Lower leg skin (tissue), 4 donors: ENCODE data around the gene CACNB2. TPM values are rescaled to one million over a fixed set of nuclear protein-coding genes. Genes with fewer than 3 reads are reported as not detected.

ENCODE experiments used
- DNase-seq, 2 donors: peaks; one replicate each; pipeline ENCODE4 v3.0.0-alpha.2; 2019; ENCODE audit warnings: low spot score in 2 of 2
- H3K4me3 ChIP-seq: fragments of 200-600 bp; sonication (generic); 2 replicates; pipeline ENCODE4 v1.5.1; 2017; ENCODE audit warnings: mild to moderate bottlenecking, low read depth; ENCODE audit not compliant: poor library complexity, severe bottlenecking
- POLR2A ChIP-seq, 2 donors: fragments of 450-650 bp; IDR thresholded peaks; one replicate each; pipeline ENCODE4 v1.6.1; 2016 to 2017; ENCODE audit warnings: antibody characterized with exemption in 2 of 2, mild to moderate bottlenecking in 1 of 2, moderate library complexity in 1 of 2
- WGBS, 2 donors: methylation state at CpG; one replicate each; pipeline ENCODE4 v1.1.5; 2018; 5-methylcytosine and 5-hydroxymethylcytosine counted together
- intact Hi-C: fragments of 100-400 bp; cut with DNase I; formaldehyde crosslinking; loops from one replicate; pipeline ENCODE4 v1.15.0; 2023; ENCODE audit warnings: low total_unique reads
- total RNA-seq, 4 donors: library from RNA; depleted of rRNA; stranded (reverse); fragments of >200 nt; gene quantifications; one replicate each; pipeline ENCODE4 v1.1.0, GENCODE V29; 2016
- TF ChIP-seq, protein P1 (sequence below), 3 donors: fragments of 450-650 bp; IDR thresholded peaks; one replicate each; pipeline ENCODE4 v1.5.1; 2016; ENCODE audit warnings: antibody characterized with exemption in 3 of 3, mild to moderate bottlenecking in 3 of 3, moderate library complexity in 2 of 3

CACNB2 gene
- total RNA-seq, 4 donors from 2014 or later, result 3.6 to 7.6 (median 6.1) TPM

DNA sequence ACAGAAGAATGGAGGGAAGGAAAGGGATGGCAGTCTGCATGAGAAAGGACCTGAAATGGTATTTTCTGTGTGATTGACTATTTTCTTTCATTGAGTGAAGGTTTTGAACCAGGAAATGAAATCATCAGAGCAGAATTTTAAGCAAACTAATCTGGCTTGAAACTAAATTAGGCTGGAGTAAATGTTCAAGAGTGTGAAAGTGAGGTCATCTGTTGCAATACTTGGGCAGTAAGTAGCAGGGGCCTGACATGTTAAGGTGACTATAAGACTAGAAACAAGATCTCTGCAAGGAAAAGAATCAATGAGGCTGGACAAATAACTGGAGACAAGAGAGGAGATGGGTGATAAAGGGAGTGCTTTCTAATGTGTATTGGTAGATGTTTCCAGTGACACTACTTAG is 306.0 kb downstream of the CACNB2 start:
- no peak for DNase-seq
- TF ChIP-seq, protein P1, sequence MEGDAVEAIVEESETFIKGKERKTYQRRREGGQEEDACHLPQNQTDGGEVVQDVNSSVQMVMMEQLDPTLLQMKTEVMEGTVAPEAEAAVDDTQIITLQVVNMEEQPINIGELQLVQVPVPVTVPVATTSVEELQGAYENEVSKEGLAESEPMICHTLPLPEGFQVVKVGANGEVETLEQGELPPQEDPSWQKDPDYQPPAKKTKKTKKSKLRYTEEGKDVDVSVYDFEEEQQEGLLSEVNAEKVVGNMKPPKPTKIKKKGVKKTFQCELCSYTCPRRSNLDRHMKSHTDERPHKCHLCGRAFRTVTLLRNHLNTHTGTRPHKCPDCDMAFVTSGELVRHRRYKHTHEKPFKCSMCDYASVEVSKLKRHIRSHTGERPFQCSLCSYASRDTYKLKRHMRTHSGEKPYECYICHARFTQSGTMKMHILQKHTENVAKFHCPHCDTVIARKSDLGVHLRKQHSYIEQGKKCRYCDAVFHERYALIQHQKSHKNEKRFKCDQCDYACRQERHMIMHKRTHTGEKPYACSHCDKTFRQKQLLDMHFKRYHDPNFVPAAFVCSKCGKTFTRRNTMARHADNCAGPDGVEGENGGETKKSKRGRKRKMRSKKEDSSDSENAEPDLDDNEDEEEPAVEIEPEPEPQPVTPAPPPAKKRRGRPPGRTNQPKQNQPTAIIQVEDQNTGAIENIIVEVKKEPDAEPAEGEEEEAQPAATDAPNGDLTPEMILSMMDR (IDR thresholded peaks at IDR 0.05), result no peak
- TF ChIP-seq POLR2A (IDR thresholded peaks at IDR 0.05), result no peak
- intact Hi-C loops, result no loop called here
- H3K4me3 ChIP-seq, result no peak overlapping the region

- WGBS, 2 donors, result 64 to 81% methylated on average over 7 of the region's 7 CpGs
- intact Hi-C loops, result no loop called here
- no peak for TF ChIP-seq POLR2A (IDR thresholded peaks at IDR 0.05)
- TF ChIP-seq, protein P1 (IDR thresholded peaks at IDR 0.05), result no peak
- no peak for DNase-seq
- H3K4me3 ChIP-seq, result no peak overlapping the region
Observed at GRCh38 chr10:18449611-18450026, 309.4 kb downstream of the CACNB2 start.

- TF ChIP-seq, protein P1 (IDR thresholded peaks at IDR 0.05), result no peak
- no peak for TF ChIP-seq POLR2A (IDR thresholded peaks at IDR 0.05)
- no peak for DNase-seq
- H3K4me3 ChIP-seq, result no peak overlapping the region
- intact Hi-C loops, result no loop called here
- 79 to 80% methylated on average over 6 of the region's 6 CpGs for WGBS, 2 donors
Observed at GRCh38 chr10:18450298-18450697, 310.1 kb downstream of the CACNB2 start.

DNA sequence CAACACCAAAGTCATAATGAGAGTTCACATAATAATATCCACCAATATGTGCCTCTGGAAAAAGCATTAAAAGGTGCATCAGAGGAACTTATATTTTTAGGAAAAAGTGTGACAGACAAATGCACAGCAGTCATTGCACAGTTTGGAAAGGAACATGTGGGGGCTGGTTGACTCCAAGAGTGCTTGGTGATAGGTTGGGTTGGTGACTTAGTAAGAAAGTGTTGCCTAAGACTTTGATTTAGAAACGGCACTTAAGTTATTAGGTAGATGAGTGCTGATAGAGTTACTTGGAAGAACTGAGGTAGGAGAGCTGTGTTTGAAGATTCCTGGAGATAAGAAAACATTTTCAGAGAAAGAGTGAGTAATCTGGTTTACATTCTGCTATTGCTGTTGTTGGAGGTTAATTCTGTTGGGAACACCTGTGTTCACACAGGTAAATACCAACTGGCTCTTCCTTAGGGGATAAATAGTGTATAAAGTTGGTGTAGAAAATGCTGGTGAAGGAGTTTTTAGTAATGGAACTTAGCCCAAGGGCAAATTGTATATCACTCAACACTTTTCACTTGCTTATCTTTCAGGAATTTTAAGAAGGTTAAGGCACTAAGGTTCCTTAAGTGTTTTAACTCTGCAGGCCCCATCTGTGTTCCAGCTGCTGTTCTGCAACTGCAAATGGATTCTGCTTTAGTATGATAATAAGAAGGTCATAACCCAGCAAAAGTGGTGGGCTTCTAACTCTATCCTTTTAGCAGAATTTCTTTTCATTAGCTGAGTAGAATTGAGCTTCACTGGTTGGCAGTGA is 315.1 kb downstream of the CACNB2 start:
- TF ChIP-seq, protein P1 (IDR thresholded peaks at IDR 0.05), result no peak
- TF ChIP-seq POLR2A (IDR thresholded peaks at IDR 0.05), result no peak
- no peak for DNase-seq
- 31 to 45% methylated on average over 1 of the region's 1 CpG for WGBS, 2 donors
- intact Hi-C loops, result no loop called here
- H3K4me3 ChIP-seq, result no peak overlapping the region

DNA sequence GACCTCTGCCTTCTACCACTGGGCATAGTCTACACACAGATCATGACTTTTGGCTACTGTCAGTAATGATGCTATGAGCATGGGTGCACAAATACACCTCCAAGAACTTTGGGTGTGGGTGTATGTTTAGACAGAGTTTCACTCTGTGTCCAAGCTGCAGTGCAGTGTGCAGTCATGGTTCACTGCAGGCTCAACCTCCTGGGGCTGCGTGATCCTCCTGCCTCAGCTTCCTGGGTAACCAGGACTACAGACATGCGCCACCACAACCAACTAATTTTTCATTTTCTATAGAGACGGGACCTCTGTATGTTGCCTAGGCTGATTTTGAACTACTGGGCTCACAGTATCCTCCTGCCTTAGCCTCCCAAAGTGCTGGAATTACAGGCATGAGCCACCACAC is 316.8 kb downstream of the CACNB2 start:
- no peak for DNase-seq
- TF ChIP-seq POLR2A (IDR thresholded peaks at IDR 0.05), result no peak
- TF ChIP-seq, protein P1 (IDR thresholded peaks at IDR 0.05), result no peak
- intact Hi-C loops, result no loop called here
- WGBS, 2 donors, result 98% methylated on average over 3 of the region's 3 CpGs
- H3K4me3 ChIP-seq, result no peak overlapping the region

DNA sequence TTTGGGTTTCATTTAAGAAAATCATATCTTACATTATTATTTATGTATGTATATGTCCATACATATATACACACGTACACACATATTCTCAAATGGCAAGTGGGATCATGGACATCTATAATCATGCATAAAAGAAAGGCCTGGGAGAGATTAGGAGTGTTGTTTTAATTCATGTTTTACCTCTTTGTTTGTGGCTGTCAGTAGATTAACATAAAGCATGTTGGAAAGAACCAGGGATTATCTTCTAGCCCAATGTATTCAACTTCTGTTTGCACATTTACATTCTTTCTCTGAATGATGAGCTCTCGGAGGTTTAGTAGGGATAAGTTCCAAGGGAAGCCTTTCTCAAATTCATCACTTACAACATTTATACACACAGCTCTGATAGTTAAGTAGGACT is 319.8 kb downstream of the CACNB2 start:
- no peak overlapping the region for H3K4me3 ChIP-seq
- WGBS, 2 donors, result 89 to 97% methylated on average over 2 of the region's 2 CpGs
- no peak for DNase-seq
- intact Hi-C loops, result no loop called here
- TF ChIP-seq POLR2A (IDR thresholded peaks at IDR 0.05), result no peak
- TF ChIP-seq, protein P1 (IDR thresholded peaks at IDR 0.05), result no peak
